Suprapubic skin (tissue), 4 donors: ENCODE measurements around the gene ARHGEF28. TPM values are rescaled to one million over a fixed set of nuclear protein-coding genes. Genes with fewer than 3 reads are reported as not detected.

Source experiments
- DNase-seq, 2 donors: peaks; one replicate each; pipeline ENCODE4 v3.0.0-alpha.2; 2019; ENCODE audit warnings: low spot score in 2 of 2
- H3K27ac ChIP-seq: fragments of 200-600 bp; sonication (generic); one replicate; pipeline ENCODE4 v1.5.1; 2019
- H3K27me3 ChIP-seq: fragments of 200-600 bp; sonication (generic); one replicate; pipeline ENCODE4 v1.5.1; 2019
- H3K36me3 ChIP-seq: fragments of 200-600 bp; sonication (generic); one replicate; pipeline ENCODE4 v1.5.1; 2019
- H3K4me1 ChIP-seq: fragments of 200-600 bp; sonication (generic); one replicate; pipeline ENCODE4 v1.5.1; 2019
- H3K4me3 ChIP-seq: fragments of 200-600 bp; sonication (generic); one replicate; pipeline ENCODE4 v1.5.1; 2019; ENCODE audit warnings: mild to moderate bottlenecking
- H3K9me3 ChIP-seq: fragments of 200-600 bp; sonication (generic); one replicate; pipeline ENCODE4 v1.5.1; 2019
- CTCF ChIP-seq, 2 donors: fragments of 200-600 bp in 1 of 2; fragments of 450-650 bp in 1 of 2; sonication (generic) in 1 of 2; IDR thresholded peaks; one replicate each; pipeline ENCODE4 v1.5.1; 2016 to 2019; ENCODE audit warnings: antibody characterized with exemption in 2 of 2, mild to moderate bottlenecking in 1 of 2, moderate library complexity in 1 of 2
- EP300 ChIP-seq: sonication (generic); formaldehyde crosslinking; IDR thresholded peaks from one replicate; pipeline ENCODE4 v1.6.1; 2017; ENCODE audit warnings: antibody characterized with exemption
- POLR2A ChIP-seq, 2 donors: fragments of 450-650 bp; IDR thresholded peaks; one replicate each; pipeline ENCODE4 v1.6.1; 2017; ENCODE audit warnings: antibody characterized with exemption in 2 of 2, mild to moderate bottlenecking in 2 of 2, moderate library complexity in 2 of 2
- POLR2AphosphoS5 ChIP-seq, 3 donors: sonication (generic); formaldehyde crosslinking; IDR thresholded peaks; one replicate each; pipeline ENCODE4 v1.6.1; 2017; ENCODE audit warnings: antibody characterized with exemption in 3 of 3
- WGBS: methylation state at CpG from one replicate; pipeline ENCODE4 v1.1.5; 2018; 5-methylcytosine and 5-hydroxymethylcytosine counted together
- total RNA-seq, 4 donors: library from RNA; depleted of rRNA; stranded (reverse); fragments of >200 nt; gene quantifications; one replicate each; pipeline ENCODE4 v1.1.0, GENCODE V29; 2016

ARHGEF28 gene
- total RNA-seq, 4 donors from 2014 or later: 25.6 to 104 (median 39.1) TPM

GRCh38 chr5:73908846-73909245 lies 282.9 kb downstream of the ARHGEF28 start:
- WGBS: 92% methylated on average over 3 of the region's 3 CpGs

GRCh38 chr5:73909474-73909873 lies 283.5 kb downstream of the ARHGEF28 start:
- WGBS: 96% methylated on average over 17 of the region's 27 CpGs
- TF ChIP-seq POLR2A (IDR thresholded peaks at IDR 0.05): no peak
- TF ChIP-seq CTCF (IDR thresholded peaks at IDR 0.05): no peak
- TF ChIP-seq EP300: no peak
- TF ChIP-seq POLR2AphosphoS5 (IDR thresholded peaks at IDR 0.05): no peak
- Histone ChIP-seq H3K9me3 (no peaks in the 10 kb centered on the region), H3K27me3 (no peaks in the 10 kb centered on the region), H3K36me3 (peaks cover 22% of the 10 kb centered on the region), H3K27ac (no peak overlapping the region), H3K4me3 (no peak overlapping the region), H3K4me1 (no peaks in the 10 kb centered on the region)
- no peak for DNase-seq

More at GRCh38 chr5:73908846-73909245, 282.9 kb downstream of the ARHGEF28 start:
- no peak for DNase-seq
- H3K36me3 ChIP-seq: peaks cover 22% of the 10 kb centered on the region
- no peak overlapping the region for H3K27ac ChIP-seq
- H3K27me3 ChIP-seq: no peaks in the 10 kb centered on the region
- no peaks in the 10 kb centered on the region for H3K4me1 ChIP-seq
- H3K4me3 ChIP-seq: no peak overlapping the region
- H3K9me3 ChIP-seq: no peaks in the 10 kb centered on the region
- no peak for TF ChIP-seq POLR2A (IDR thresholded peaks at IDR 0.05)
- no peak for TF ChIP-seq CTCF (IDR thresholded peaks at IDR 0.05)
- no peak for TF ChIP-seq POLR2AphosphoS5 (IDR thresholded peaks at IDR 0.05)
- TF ChIP-seq EP300: no peak

DNA sequence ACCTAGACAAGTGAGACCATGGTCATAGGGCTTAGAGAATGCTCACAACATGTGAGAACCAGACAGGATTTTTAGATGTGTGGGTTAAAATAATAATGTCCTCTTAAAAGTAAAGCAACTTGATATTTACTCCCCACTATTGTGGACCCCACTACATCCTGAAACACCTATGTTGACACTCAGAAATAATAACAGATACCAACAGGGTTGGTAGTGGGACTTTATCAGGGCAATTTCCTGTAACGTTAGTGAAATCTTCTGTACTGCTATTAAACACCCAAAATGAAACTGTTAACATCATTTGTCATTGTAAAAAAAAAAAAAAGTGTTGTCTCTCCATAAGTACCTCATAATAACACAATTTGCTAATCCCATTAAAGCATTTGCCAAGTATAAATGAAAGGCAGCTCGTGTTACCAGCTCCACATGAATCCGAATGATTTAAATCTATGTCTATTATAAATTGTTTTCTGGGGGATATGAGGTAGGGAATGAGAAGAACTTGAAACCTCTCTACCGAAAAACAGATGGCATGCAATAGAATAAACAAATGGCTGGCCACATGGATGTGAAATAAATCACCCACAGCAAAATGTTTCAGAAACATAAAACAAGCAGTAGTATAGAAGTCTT lies 285.9 kb downstream of the ARHGEF28 start:
- H3K27ac ChIP-seq: no peak overlapping the region
- no peak overlapping the region for H3K4me3 ChIP-seq
- 55% methylated on average over 4 of the region's 4 CpGs for WGBS
- H3K36me3 ChIP-seq: peaks cover 16% of the 10 kb centered on the region
- no peaks in the 10 kb centered on the region for H3K9me3 ChIP-seq
- H3K27me3 ChIP-seq: no peaks in the 10 kb centered on the region
- H3K4me1 ChIP-seq: no peaks in the 10 kb centered on the region
- DNase-seq: no peak
- no peak for TF ChIP-seq POLR2AphosphoS5 (IDR thresholded peaks at IDR 0.05)
- TF ChIP-seq EP300: no peak
- TF ChIP-seq CTCF (IDR thresholded peaks at IDR 0.05): no peak
- no peak for TF ChIP-seq POLR2A (IDR thresholded peaks at IDR 0.05)

DNA sequence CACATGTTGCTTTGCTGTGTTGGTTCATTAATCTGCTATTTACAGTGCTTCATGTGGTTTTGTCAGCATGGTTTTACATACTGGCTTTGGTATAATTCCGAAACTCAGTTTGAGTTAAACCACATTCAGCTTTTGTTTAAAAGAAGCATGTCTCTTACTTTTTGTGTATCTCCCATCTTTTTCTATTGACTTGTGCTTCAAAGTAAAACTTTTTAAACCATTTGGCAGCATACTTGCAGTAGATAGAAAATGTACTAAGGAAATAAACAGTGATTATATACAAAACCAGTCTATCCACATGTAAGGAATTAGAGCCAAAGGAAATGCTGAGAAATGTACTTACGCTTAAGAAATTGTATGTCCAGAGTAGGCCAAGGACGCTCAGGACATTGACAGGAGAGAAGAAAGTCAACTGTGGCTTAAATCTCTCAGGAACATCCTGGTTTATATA lies 286.9 kb downstream of the ARHGEF28 start:
- no peak for DNase-seq
- H3K27ac ChIP-seq: no peak overlapping the region
- TF ChIP-seq POLR2AphosphoS5 (IDR thresholded peaks at IDR 0.05) (no peak), POLR2A (IDR thresholded peaks at IDR 0.05) (no peak), EP300 (no peak), CTCF (IDR thresholded peaks at IDR 0.05) (no peak)

GRCh38 chr5:73913971-73914370 lies 288.0 kb downstream of the ARHGEF28 start:
- Histone ChIP-seq H3K9me3 (no peaks in the 10 kb centered on the region), H3K4me3 (no peak overlapping the region), H3K27ac (no peak overlapping the region), H3K4me1 (peaks cover 4% of the 10 kb centered on the region), H3K36me3 (peaks cover 16% of the 10 kb centered on the region), H3K27me3 (no peaks in the 10 kb centered on the region)
- no peak for DNase-seq
- TF ChIP-seq POLR2A (IDR thresholded peaks at IDR 0.05) (no peak), EP300 (no peak), CTCF (IDR thresholded peaks at IDR 0.05) (no peak), POLR2AphosphoS5 (IDR thresholded peaks at IDR 0.05) (no peak)

More for the DNA sequence above, 286.9 kb downstream of the ARHGEF28 start:
- Histone ChIP-seq H3K36me3 (peaks cover 16% of the 10 kb centered on the region), H3K4me1 (peaks cover 4% of the 10 kb centered on the region), H3K4me3 (no peak overlapping the region), H3K9me3 (no peaks in the 10 kb centered on the region), H3K27me3 (no peaks in the 10 kb centered on the region)
- WGBS: 81% methylated on average over 3 of the region's 3 CpGs
